Testis (tissue), 3 donors: ENCODE data around the gene FRMD3. TPM values are rescaled to one million over a fixed set of nuclear protein-coding genes. Genes with fewer than 3 reads are reported as not detected.
A peak's percentile ranks its signal among the peaks of the same experiment; 100 is the strongest.

Source experiments
- DNase-seq: peaks from one replicate; pipeline ENCODE4 v3.0.0-alpha.2; 2019
- H3K27ac ChIP-seq, 2 donors: fragments of 200-600 bp; sonication (generic); one replicate each; pipeline ENCODE4 v1.5.1; 2019
- H3K27me3 ChIP-seq: fragments of 200-600 bp; sonication (generic); one replicate; pipeline ENCODE4 v1.5.1; 2019
- H3K36me3 ChIP-seq: fragments of 200-600 bp; sonication (generic); one replicate; pipeline ENCODE4 v1.5.1; 2017; ENCODE audit warnings: low read depth; ENCODE audit errors: missing control alignments
- H3K4me1 ChIP-seq: fragments of 200-600 bp; sonication (generic); one replicate; pipeline ENCODE4 v1.5.1; 2019
- H3K4me3 ChIP-seq, 2 donors: fragments of 200-600 bp; sonication (generic); one replicate each; pipeline ENCODE4 v1.5.1; 2017 to 2019
- H3K9me3 ChIP-seq: fragments of 200-600 bp; sonication (generic); one replicate; pipeline ENCODE4 v1.5.1; 2017
- POLR2A ChIP-seq: fragments of 450-650 bp; IDR thresholded peaks from one replicate; pipeline ENCODE4 v1.6.1; 2017; ENCODE audit warnings: antibody characterized with exemption, mild to moderate bottlenecking, moderate library complexity
- WGBS, 2 donors: methylation state at CpG; one replicate each; pipeline ENCODE4 v1.1.5; 2018; 5-methylcytosine and 5-hydroxymethylcytosine counted together
- intact Hi-C: fragments of 100-400 bp; cut with DNase I; formaldehyde crosslinking; loops from one replicate; pipeline ENCODE4 v1.15.1; 2023; ENCODE audit warnings: low total_unique reads
- polyA plus RNA-seq: library from polyadenylated mRNA; stranded (reverse); fragments of 350-450 nt; fragmentation: Illumina TruSeq; extraction: RNeasy Lipid Tissue Mini Kit (QIAGEN cat#74804); gene quantifications from one replicate; pipeline ENCODE4 v1.2.3, GENCODE V29; 2014; ENCODE audit warnings: low read depth, low replicate concordance; ENCODE audit not compliant: insufficient read depth
- total RNA-seq, 2 donors: library from RNA; depleted of rRNA; stranded (reverse); fragments of >200 nt; gene quantifications; one replicate each; pipeline ENCODE4 v1.2.3, GENCODE V29; 2016
- TF ChIP-seq, protein P1 (sequence below), 3 experiments: fragments of 450-650 bp in 2 of 3; fragments of 200-600 bp in 1 of 3; sonication (generic) in 1 of 3; IDR thresholded peaks; one replicate each; pipeline ENCODE4 v1.5.1; 2016 to 2019; ENCODE audit warnings: antibody characterized with exemption in 3 of 3, mild to moderate bottlenecking in 2 of 3, moderate library complexity in 1 of 3

Gene FRMD3
- total and polyA plus RNA-seq, 3 donors from 2014 or later = 5.5 to 16.2 (median 12.5) TPM

DNA sequence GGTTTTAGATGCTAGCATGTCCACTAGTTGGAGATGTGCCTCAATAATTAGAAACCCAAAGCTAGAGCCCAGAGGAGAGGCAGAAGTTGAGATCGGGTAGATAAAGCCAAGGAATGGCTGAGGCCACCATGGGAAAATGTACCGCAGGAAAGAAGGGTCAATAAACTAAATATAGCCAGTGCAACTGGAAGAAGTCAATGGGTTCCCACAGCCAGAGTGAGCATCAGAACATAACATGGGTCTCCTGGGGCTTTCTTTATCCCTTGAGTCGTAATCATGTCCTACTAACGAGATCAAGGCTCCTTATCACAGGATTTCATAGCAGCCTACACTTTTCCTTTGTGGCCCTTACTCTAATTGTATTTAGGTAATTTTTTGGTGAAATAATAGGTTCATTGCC is 61.7 kb downstream of the FRMD3 start:
- Histone ChIP-seq H3K36me3 (no peaks in the 10 kb centered on the region), H3K27ac (no peak overlapping the region), H3K9me3 (no peaks in the 10 kb centered on the region), H3K4me3 (no peak overlapping the region), H3K4me1 (no peaks in the 10 kb centered on the region), H3K27me3 (no peaks in the 10 kb centered on the region)
- no peak for DNase-seq
- intact Hi-C loops = no loop called here
- TF ChIP-seq POLR2A = no peak
- TF ChIP-seq, protein P1, sequence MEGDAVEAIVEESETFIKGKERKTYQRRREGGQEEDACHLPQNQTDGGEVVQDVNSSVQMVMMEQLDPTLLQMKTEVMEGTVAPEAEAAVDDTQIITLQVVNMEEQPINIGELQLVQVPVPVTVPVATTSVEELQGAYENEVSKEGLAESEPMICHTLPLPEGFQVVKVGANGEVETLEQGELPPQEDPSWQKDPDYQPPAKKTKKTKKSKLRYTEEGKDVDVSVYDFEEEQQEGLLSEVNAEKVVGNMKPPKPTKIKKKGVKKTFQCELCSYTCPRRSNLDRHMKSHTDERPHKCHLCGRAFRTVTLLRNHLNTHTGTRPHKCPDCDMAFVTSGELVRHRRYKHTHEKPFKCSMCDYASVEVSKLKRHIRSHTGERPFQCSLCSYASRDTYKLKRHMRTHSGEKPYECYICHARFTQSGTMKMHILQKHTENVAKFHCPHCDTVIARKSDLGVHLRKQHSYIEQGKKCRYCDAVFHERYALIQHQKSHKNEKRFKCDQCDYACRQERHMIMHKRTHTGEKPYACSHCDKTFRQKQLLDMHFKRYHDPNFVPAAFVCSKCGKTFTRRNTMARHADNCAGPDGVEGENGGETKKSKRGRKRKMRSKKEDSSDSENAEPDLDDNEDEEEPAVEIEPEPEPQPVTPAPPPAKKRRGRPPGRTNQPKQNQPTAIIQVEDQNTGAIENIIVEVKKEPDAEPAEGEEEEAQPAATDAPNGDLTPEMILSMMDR (IDR thresholded peaks at IDR 0.05) = no peak
- 89 to 94% methylated on average over 4 of the region's 4 CpGs for WGBS, 2 donors

DNA sequence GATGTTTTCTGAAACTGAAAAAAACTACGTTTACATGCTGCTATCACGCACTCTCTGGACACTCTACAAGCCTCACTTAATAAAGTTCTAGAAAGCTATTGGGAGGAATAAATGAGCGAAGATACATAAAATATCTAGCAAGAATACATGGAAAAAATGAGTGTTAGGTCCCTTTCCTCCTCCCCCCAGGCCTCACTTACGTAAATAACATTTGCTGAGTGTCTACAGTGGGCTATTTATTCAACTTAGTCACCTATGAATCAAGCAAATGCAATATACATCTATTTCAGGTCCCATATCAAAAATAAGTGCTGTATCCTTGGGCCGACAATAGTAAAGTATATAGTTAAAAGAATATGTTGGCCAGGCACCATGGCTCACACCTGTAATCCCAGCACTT is 62.5 kb downstream of the FRMD3 start:
- H3K27ac ChIP-seq = no peak overlapping the region
- no peaks in the 10 kb centered on the region for H3K9me3 ChIP-seq
- no peaks in the 10 kb centered on the region for H3K4me1 ChIP-seq
- H3K27me3 ChIP-seq = no peaks in the 10 kb centered on the region
- no peaks in the 10 kb centered on the region for H3K36me3 ChIP-seq
- H3K4me3 ChIP-seq = no peak overlapping the region
- intact Hi-C loops = no loop called here
- no peak for DNase-seq
- 93 to 95% methylated on average over 5 of the region's 5 CpGs for WGBS, 2 donors
- TF ChIP-seq, protein P1 (IDR thresholded peaks at IDR 0.05) = no peak
- TF ChIP-seq POLR2A = no peak

DNA sequence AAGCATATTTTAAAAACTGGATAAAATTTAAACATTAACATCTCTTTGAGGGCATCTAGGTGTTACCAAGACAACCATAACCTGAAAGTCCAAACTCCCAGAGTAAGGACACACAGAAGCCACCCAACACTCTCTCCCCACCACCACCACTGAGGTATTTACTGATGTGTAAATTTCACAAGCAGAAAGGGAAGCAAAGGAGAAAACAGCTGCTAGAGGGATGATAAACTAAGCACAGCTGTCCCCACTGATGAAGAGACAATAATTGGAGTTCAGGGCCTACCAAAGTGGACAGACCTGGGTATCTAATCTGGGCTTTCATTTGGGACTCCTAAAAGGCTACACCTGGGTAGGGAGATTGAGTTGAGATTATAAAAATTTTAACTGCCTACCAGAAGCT is 63.6 kb downstream of the FRMD3 start:
- Histone ChIP-seq H3K27ac (no peak overlapping the region), H3K36me3 (no peaks in the 10 kb centered on the region), H3K4me3 (no peak overlapping the region), H3K9me3 (no peaks in the 10 kb centered on the region), H3K27me3 (no peaks in the 10 kb centered on the region), H3K4me1 (no peaks in the 10 kb centered on the region)
- TF ChIP-seq, protein P1 (IDR thresholded peaks at IDR 0.05) = no peak
- no peak for TF ChIP-seq POLR2A
- no peak for DNase-seq
- intact Hi-C loops = no loop called here

DNA sequence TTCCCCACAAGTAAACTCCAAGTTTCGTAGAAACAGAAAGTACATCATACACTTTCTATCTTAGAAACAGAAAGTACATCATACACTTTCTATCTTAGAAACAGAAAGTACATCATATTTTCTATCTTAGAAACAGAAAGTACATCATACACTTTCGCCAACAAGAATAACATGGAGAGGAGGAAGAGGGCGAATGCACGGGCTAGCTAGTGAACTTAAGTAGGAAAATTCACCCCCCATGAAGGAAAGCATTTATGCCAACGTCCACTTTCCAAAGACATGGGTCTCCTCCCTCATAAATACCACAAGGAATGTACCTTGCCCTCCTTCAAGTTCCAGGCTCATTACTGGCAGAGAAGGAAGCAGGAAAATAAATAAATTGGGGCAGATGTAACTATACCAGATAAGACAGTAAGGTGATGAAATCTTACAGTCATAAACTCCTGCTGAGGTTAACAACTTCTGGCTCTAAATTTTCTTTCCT is 64.7 kb downstream of the FRMD3 start:
- no peaks in the 10 kb centered on the region for H3K27me3 ChIP-seq
- no peaks in the 10 kb centered on the region for H3K4me1 ChIP-seq
- H3K36me3 ChIP-seq = no peaks in the 10 kb centered on the region
- peak overlapping the region in 1 of 2 donors; percentile 56 for H3K27ac ChIP-seq
- no peaks in the 10 kb centered on the region for H3K9me3 ChIP-seq
- DNase-seq = no peak
- 24 to 41% methylated on average over 5 of the region's 5 CpGs for WGBS, 2 donors
- no peak overlapping the region for H3K4me3 ChIP-seq
- no peak for TF ChIP-seq POLR2A
- TF ChIP-seq, protein P1 (IDR thresholded peaks at IDR 0.05) = no peak
- intact Hi-C loops = no loop called here

DNA sequence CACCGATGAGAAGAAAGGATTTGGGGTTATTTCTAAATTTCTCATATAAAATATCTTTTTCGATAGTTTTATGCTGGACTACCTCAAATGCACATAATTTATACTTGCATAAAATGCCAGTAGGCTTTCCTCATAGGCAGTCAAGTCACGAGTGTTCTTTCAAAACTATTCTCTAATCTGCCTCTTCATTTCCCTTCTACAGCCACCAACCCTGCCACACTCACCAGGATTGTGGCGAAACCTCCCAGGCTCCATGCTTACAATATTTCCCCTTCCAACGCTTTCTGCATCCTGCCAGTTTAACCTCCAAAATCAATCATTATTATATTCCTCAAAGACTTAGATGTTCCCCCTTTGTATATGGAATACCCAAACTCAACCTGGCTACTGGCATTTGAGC is 65.4 kb downstream of the FRMD3 start:
- no peak overlapping the region for H3K4me3 ChIP-seq

More for the DNA sequence above, 65.4 kb downstream of the FRMD3 start:
- WGBS, 2 donors = 91 to 92% methylated on average over 5 of the region's 5 CpGs
- no peaks in the 10 kb centered on the region for H3K27me3 ChIP-seq
- H3K36me3 ChIP-seq = no peaks in the 10 kb centered on the region
- intact Hi-C loops = no loop called here
- no peaks in the 10 kb centered on the region for H3K4me1 ChIP-seq
- H3K9me3 ChIP-seq = no peaks in the 10 kb centered on the region
- H3K27ac ChIP-seq = peak overlapping the region in 1 of 2 donors; percentile 56
- no peak for DNase-seq
- TF ChIP-seq POLR2A = no peak
- TF ChIP-seq, protein P1 (IDR thresholded peaks at IDR 0.05) = no peak
